Gastroesophageal sphincter (tissue), 3 donors: ENCODE data around the gene NKIRAS2.

Source experiments
- CTCF ChIP-seq, 4 experiments: fragments of 200-600 bp in 2 of 4; fragments of 450-650 bp in 2 of 4; sonication (generic) in 1 of 4; IDR thresholded peaks; one replicate each; pipeline ENCODE4 v1.5.1; 2017 to 2019; ENCODE audit warnings: antibody characterized with exemption in 4 of 4, mild to moderate bottlenecking in 2 of 4, moderate library complexity in 2 of 4
- EP300 ChIP-seq: sonication (generic); formaldehyde crosslinking; IDR thresholded peaks from one replicate; pipeline ENCODE4 v1.6.1; 2017; ENCODE audit warnings: antibody characterized with exemption, mild to moderate bottlenecking
- POLR2A ChIP-seq, 2 donors: fragments of 450-650 bp; IDR thresholded peaks; one replicate each; pipeline ENCODE4 v1.6.1; 2017; ENCODE audit warnings: antibody characterized with exemption in 2 of 2, mild to moderate bottlenecking in 2 of 2, moderate library complexity in 1 of 2

DNA sequence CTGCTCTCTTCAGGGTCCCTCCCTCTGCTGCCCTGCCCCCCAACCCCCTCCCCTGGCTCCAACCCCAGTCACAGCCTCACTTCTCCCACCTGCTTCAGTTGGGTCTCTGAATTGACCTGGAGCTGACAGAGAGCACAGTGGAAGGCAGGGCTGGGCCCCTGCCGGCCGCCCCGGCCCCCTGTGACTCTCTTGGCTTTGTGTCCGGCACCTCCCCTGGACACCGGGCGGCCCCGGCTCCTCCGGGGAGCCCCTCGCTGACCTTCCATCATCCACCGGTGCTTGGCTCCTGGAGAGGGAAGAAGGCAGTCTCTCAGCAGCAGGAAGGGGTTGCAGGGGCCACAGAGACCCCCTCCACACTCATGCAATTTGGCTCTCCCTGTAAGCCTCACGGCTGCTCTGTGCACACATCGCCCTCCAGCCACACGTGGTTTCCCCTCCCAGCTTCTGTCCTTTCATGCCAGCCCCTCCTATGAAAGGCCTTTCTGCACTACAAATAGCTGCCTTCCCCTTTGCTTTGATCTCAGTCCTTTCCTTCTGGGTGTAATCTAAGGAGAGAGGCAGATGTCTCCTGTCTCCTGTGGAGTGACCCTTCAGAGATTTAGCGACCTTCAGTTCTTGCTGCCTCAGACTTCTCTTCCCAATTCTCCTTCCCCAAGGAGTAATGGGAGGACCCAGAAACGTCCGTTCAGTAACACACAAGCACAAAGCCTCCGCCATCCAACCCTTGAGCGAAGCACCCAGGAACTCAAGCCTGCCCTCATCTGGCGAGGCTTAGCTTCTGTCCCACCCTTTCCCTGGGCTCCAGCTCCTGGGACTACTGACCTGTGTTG, 8.3 kb downstream of the NKIRAS2 start:
- TF ChIP-seq CTCF (IDR thresholded peaks at IDR 0.05): no peak
- TF ChIP-seq EP300: no peak
- no peak for TF ChIP-seq POLR2A (IDR thresholded peaks at IDR 0.05)
